ENCODE measurements around the gene PLCB3.
A peak's percentile ranks its signal among the peaks of the same experiment; 100 is the strongest.

The PLCB3 gene

DNA sequence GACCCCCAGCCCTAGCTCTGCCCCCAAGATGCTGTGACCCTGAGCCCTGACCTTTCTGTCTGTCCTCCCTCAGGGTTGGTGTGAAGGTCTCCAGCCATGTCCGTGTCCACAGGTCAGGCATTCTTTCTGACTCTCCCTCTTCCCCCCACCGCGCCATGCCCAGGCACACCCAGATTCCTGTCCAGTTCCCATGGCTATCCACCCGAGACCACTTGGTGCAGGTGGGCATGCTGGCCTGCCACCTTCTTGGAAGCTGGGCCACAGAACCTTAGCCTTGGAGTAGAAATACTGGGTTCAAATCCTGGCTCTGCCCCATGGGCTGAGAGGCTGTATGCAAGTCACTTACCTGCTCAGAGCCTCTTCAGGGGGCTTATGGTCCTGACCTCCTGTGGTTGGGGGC, 2.3 kb upstream of the PLCB3 start:
- in situ Hi-C loops (cut with MboI; ENCODE audit: low sequenced_read_pairs, unreplicated experiment), result no loop called here
- TF ChIP-seq, protein P1, sequence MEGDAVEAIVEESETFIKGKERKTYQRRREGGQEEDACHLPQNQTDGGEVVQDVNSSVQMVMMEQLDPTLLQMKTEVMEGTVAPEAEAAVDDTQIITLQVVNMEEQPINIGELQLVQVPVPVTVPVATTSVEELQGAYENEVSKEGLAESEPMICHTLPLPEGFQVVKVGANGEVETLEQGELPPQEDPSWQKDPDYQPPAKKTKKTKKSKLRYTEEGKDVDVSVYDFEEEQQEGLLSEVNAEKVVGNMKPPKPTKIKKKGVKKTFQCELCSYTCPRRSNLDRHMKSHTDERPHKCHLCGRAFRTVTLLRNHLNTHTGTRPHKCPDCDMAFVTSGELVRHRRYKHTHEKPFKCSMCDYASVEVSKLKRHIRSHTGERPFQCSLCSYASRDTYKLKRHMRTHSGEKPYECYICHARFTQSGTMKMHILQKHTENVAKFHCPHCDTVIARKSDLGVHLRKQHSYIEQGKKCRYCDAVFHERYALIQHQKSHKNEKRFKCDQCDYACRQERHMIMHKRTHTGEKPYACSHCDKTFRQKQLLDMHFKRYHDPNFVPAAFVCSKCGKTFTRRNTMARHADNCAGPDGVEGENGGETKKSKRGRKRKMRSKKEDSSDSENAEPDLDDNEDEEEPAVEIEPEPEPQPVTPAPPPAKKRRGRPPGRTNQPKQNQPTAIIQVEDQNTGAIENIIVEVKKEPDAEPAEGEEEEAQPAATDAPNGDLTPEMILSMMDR (IDR thresholded peaks at IDR 0.05; ENCODE audit: borderline replicate concordance, control extremely low read depth, extremely low read depth, insufficient read depth, missing control alignments), result no peak
- DNase-seq (ENCODE audit: low spot score), result no peak

DNA sequence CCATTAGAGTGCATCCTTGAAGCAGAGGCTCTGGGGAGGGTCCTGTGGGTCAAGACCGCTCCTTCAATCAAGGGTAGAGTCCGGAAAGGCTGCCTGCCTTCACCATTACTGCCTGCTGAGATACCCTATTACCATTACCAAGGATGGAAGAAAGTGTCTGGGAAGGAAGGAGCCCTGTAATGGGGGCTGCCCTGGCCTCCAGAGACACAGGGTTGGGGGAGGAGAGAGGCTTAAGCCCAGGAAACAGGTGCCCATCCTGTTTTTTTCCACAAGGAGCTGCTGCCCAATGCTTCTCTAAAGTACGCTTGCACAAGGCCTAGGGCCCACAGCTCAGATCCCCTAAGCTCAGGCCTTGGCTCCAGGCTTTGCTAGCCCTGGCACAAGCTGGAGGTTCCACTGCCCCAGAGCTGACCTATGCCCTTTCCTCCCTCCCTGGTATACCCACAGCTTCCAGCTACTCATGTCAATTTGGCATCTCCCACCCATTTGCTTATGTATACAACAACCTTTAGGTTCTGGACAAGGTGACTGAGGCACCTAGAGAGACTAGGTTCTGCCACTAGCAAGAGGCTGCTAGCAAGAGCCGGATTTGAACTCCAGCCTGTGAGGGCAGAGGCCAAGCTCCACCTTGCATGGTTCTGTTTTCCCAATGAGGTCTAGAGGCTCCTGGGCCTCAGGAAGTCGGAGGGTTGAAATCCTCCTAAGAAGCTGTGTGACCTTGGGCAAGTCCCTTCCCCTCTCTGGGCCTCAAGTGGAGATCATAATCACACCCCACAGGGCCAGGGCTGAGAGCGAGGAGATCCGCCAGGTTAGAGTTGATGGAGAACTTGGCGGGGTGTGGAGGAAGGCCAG, 1.5 kb upstream of the PLCB3 start:
- DNase-seq (ENCODE audit: low spot score), result no peak
- TF ChIP-seq, protein P1 (IDR thresholded peaks at IDR 0.05; ENCODE audit: borderline replicate concordance, control extremely low read depth, extremely low read depth, insufficient read depth, missing control alignments), result no peak
- in situ Hi-C loops (cut with MboI; ENCODE audit: low sequenced_read_pairs, unreplicated experiment), result no loop called here

DNA sequence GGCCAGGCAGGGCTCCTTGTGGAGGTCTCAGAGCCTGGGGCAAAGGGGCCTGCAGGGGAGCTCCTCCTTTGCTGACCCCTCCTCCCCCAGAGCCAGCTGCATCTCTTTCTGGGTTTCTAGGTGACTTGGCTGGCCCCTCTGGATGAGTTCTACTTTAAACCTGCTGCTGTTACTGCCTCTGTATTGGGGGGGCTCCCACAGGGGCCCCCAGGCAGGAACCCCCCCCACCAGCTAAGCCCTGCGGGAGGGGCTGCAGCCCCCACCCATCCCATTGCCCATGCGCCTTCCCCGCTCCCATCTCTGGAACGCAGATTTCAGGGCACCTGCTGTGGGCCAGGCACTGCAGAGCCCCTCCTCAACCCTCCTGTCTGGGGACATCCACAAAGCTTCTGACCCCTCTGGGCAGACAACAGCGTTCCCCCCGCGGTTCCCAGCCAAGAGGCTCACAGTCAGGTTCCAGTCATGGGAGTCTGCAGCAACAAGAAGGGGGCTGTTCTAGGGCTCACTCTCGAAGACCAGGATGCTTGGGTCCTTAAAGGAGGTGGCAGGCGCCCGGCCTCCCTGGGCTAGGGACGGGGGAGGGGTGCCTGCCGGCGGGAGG, 815 bp upstream of the PLCB3 start:
- TF ChIP-seq, protein P1 (IDR thresholded peaks at IDR 0.05; ENCODE audit: borderline replicate concordance, control extremely low read depth, extremely low read depth, insufficient read depth, missing control alignments), result no peak
- no peak for DNase-seq (ENCODE audit: low spot score)
- in situ Hi-C loops (cut with MboI; ENCODE audit: low sequenced_read_pairs, unreplicated experiment), result no loop called here

DNA sequence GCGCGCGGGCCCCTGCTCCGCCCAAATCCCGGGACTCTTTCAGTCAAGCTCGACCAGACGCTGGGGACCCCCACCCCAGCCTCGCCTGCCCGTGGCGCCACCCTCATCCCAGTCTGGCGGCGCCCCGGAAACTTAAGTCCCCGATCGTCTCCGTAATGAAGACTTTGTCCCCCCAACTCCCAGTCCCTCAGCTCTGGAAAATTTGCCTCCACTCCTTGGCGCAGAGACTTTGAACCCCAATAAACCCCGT, 348 bp downstream of the PLCB3 start:
- DNase-seq (ENCODE audit: low spot score), result no peak
- TF ChIP-seq, protein P1 (IDR thresholded peaks at IDR 0.05; ENCODE audit: borderline replicate concordance, control extremely low read depth, extremely low read depth, insufficient read depth, missing control alignments), result no peak
- in situ Hi-C loops (cut with MboI; ENCODE audit: low sequenced_read_pairs, unreplicated experiment), result no loop called here

DNA sequence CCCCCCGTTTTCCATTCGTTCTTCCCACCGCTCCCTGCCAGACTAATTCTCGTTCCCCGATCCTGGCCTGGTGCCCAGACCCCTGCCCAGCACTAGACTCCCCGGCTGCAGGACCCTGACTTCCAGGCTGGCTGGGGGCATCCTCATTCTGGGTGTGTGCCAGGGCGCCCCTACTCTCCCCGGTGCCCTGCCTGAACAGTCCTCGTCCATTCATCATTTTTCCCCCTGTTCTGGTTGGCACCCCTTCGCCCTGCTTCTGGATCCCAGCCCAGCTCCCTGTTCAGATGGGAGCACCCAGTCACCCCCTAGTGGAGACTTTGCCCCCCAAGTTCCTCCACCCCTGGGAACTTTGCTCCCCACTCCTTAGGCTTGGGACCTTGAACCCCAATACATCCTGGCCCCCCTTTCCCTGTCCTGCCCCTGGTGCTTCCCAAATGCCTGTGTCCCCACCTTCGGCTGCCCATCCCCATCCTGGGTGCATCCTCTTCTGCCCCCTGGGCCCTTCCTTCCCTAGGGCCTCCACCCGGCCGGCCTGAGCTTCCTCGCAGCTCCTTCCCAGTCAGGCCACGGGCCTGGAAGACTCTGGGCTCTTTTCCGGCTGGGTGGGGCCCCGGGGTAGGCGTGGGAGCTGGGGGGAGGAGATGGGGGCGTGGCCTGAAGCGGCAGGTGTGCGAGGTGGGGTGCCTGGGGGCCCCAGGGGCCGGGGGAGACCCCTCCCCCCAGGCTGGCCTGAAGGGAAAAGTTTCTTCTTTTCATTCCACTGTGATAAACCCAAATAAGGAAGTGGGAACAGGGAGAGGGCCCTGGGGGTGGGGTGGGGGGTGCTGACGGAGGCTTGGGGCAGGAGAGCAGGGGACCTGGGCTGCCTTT, 908 bp downstream of the PLCB3 start:
- DNase-seq (ENCODE audit: low spot score), result peak; percentile 66
- in situ Hi-C loops (cut with MboI; ENCODE audit: low sequenced_read_pairs, unreplicated experiment), result no loop called here
- TF ChIP-seq, protein P1 (IDR thresholded peaks at IDR 0.05; ENCODE audit: borderline replicate concordance, control extremely low read depth, extremely low read depth, insufficient read depth, missing control alignments), result peak; percentile 24

DNA sequence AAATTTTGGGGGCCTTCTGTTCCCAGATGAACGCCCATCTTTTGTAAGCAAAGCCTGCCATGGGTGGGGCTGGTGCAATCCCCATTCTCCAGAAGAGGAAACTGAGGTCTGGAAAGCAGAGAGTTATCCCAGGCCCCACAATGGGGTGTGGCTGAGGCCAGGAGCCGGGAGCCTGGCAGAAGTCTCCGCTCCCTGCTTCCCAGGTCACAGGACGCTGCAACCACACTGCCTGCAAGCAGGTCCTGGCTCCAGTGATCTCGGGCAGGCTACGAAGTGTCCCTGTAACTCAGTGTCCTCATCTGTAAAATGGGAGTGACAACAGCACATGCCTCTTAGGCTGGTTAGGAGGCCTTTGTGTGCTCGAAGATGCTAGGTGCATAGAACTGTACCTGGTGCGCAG, 1.7 kb downstream of the PLCB3 start:
- no peak for DNase-seq (ENCODE audit: low spot score)
- in situ Hi-C loops (cut with MboI; ENCODE audit: low sequenced_read_pairs, unreplicated experiment), result no loop called here
- TF ChIP-seq, protein P1 (IDR thresholded peaks at IDR 0.05; ENCODE audit: borderline replicate concordance, control extremely low read depth, extremely low read depth, insufficient read depth, missing control alignments), result no peak

Data from GM13976 (cell line).